ENCODE measurements around the gene SREK1. TPM values are rescaled to one million over a fixed set of nuclear protein-coding genes. Genes with fewer than 3 reads are reported as not detected.

SREK1 gene
- total and polyA plus RNA-seq, 2 donors (not counting 3 experiments of a cell fraction or from before 2014, with no cell fraction given) = 27.4 to 78.6 TPM

GRCh38 chr5:66231508-66231907 lies 87.4 kb downstream of the SREK1 start:
- no peaks in the 10 kb centered on the region for H3K9me3 ChIP-seq (replicated peaks; ENCODE audit: control insufficient read depth, insufficient read depth, low read length)
- dilution Hi-C loops (cut with MboI; ENCODE audit: extremely low pct_ligation_motif_present, low sequenced_read_pairs) = no loop called here
- H3K9ac ChIP-seq (replicated peaks; ENCODE audit: extremely low read depth, insufficient read depth, low read length) = no peak overlapping the region
- H3K27me3 ChIP-seq (ENCODE audit: control insufficient read depth in 2 of 2, insufficient read depth in 2 of 2, low read length in 2 of 2) = peaks cover 0 to 3% of the 10 kb centered on the region in 2 experiments
- no peaks in the 10 kb centered on the region for H3K79me2 ChIP-seq (ENCODE audit: control insufficient read depth, insufficient read depth, low read length)
- H3K4me3 ChIP-seq (replicated peaks in 1 of 3; ENCODE audit: insufficient read depth in 1 of 3, low read depth in 1 of 3, low read length in 3 of 3) = no peak overlapping the region
- intact Hi-C loops (cut with micrococcal nuclease) = no loop called here
- POLR2A ChIA-PET = no interaction called here
- H3K36me3 ChIP-seq (ENCODE audit: control insufficient read depth in 2 of 2, extremely low read depth in 1 of 2, insufficient read depth in 2 of 2, low read length in 2 of 2) = no peaks in the 10 kb centered on the region
- TF ChIP-seq JUN (IDR thresholded peaks at IDR 0.05; ENCODE audit: borderline replicate concordance, insufficient read depth, insufficient read length, low read depth) (no peak), EZH2 (IDR thresholded peaks at IDR 0.05; ENCODE audit: borderline replicate concordance, low read depth, low read length, severe bottlenecking) (no peak), POLR2AphosphoS5 (IDR thresholded peaks at IDR 0.05; ENCODE audit: insufficient read depth, low read depth, low read length) (no peak), MYC (IDR thresholded peaks at IDR 0.05; ENCODE audit: low read depth, low read length) (no peak), GATA2 (IDR thresholded peaks at IDR 0.05; ENCODE audit: insufficient read depth, insufficient read length, low read depth, low read length) (no peak), POLR2A (IDR thresholded peaks at IDR 0.05; ENCODE audit: low read depth, low read length) (no peak), MAX (IDR thresholded peaks at IDR 0.05; ENCODE audit: insufficient read depth, insufficient read length) (no peak), FOS (IDR thresholded peaks at IDR 0.05; ENCODE audit: borderline replicate concordance, insufficient read depth, low read length) (no peak)
- TF ChIP-seq, protein P1, sequence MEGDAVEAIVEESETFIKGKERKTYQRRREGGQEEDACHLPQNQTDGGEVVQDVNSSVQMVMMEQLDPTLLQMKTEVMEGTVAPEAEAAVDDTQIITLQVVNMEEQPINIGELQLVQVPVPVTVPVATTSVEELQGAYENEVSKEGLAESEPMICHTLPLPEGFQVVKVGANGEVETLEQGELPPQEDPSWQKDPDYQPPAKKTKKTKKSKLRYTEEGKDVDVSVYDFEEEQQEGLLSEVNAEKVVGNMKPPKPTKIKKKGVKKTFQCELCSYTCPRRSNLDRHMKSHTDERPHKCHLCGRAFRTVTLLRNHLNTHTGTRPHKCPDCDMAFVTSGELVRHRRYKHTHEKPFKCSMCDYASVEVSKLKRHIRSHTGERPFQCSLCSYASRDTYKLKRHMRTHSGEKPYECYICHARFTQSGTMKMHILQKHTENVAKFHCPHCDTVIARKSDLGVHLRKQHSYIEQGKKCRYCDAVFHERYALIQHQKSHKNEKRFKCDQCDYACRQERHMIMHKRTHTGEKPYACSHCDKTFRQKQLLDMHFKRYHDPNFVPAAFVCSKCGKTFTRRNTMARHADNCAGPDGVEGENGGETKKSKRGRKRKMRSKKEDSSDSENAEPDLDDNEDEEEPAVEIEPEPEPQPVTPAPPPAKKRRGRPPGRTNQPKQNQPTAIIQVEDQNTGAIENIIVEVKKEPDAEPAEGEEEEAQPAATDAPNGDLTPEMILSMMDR (IDR thresholded peaks at IDR 0.05; ENCODE audit: extremely low read depth in 1 of 2, insufficient read depth in 1 of 2, low read depth in 1 of 2, low read length in 2 of 2) = no peak
- no peaks in the 10 kb centered on the region for H3K4me1 ChIP-seq (ENCODE audit: control insufficient read depth, extremely low read depth, insufficient read depth, low read length)
- no peaks in the 10 kb centered on the region for H4K20me1 ChIP-seq (replicated peaks; ENCODE audit: control insufficient read depth, extremely low read depth, insufficient read depth, low read length)
- H3K27ac ChIP-seq (ENCODE audit: insufficient read depth, low read depth, low read length) = no peak overlapping the region
- H2AFZ ChIP-seq (ENCODE audit: low read depth, low read length) = no peak overlapping the region
- FAIRE-seq = no peak
- no peaks in the 10 kb centered on the region for H3K9me1 ChIP-seq (replicated peaks; ENCODE audit: control insufficient read depth, extremely low read depth, insufficient read depth, low read length)
- H3K4me2 ChIP-seq (ENCODE audit: insufficient read depth, low read length) = no peak overlapping the region
- no peak for DNase-seq (ENCODE audit: low read depth, low spot score)
- BruUV-seq (replicated peaks) = no TSS peak
- CTCF ChIA-PET = no interaction called here
